H9 (cell line): ENCODE measurements around the gene NHSL2. TPM values are rescaled to one million over a fixed set of nuclear protein-coding genes. Genes with fewer than 3 reads are reported as not detected.

Experiments used
- DNase-seq: peaks from one replicate; pipeline ENCODE4 v3.0.0-alpha.2; 2017
- H2AFZ ChIP-seq: one replicate; pipeline ENCODE4 v1.6.1; 2013; ENCODE audit warnings: mild to moderate bottlenecking, low read length, control low read depth, moderate library complexity
- H2AK5ac ChIP-seq: 2 replicates; pipeline ENCODE4 v1.6.1; 2013; ENCODE audit warnings: low read length, control low read depth, mixed read lengths; ENCODE audit not compliant: insufficient read length
- H2BK120ac ChIP-seq: one replicate; pipeline ENCODE4 v1.6.1; 2013; ENCODE audit warnings: low read depth, mild to moderate bottlenecking, low read length, control low read depth, inconsistent platforms; ENCODE audit not compliant: poor library complexity, severe bottlenecking
- H2BK12ac ChIP-seq: 2 replicates; pipeline ENCODE4 v1.6.1; 2013; ENCODE audit warnings: low read length, control low read depth, mixed read lengths, low read depth; ENCODE audit not compliant: insufficient read length
- H2BK15ac ChIP-seq: 2 replicates; pipeline ENCODE4 v1.6.1; 2013; ENCODE audit warnings: low read depth, low read length, control low read depth
- H2BK20ac ChIP-seq: one replicate; pipeline ENCODE4 v1.6.1; 2013; ENCODE audit warnings: low read depth, mild to moderate bottlenecking, low read length, control low read depth, inconsistent platforms; ENCODE audit not compliant: poor library complexity, severe bottlenecking
- H2BK5ac ChIP-seq: 2 replicates; pipeline ENCODE4 v1.6.1; 2013; ENCODE audit warnings: low read length, control low read depth, mixed read lengths; ENCODE audit not compliant: insufficient read length
- H3K14ac ChIP-seq: 2 replicates; pipeline ENCODE4 v1.6.1; 2013; ENCODE audit warnings: low read length, control low read depth; ENCODE audit not compliant: insufficient read depth
- H3K18ac ChIP-seq: 2 replicates; pipeline ENCODE4 v1.6.1; 2013; ENCODE audit warnings: low read depth, mild to moderate bottlenecking, mixed read lengths, low read length, control low read depth; ENCODE audit not compliant: insufficient read length
- H3K23ac ChIP-seq: 2 replicates; pipeline ENCODE4 v1.6.1; 2013; ENCODE audit warnings: low read length, control low read depth, mixed read lengths, low read depth; ENCODE audit not compliant: insufficient read length
- H3K23me2 ChIP-seq: 2 replicates; pipeline ENCODE4 v1.6.1; 2013; ENCODE audit warnings: low read depth, mild to moderate bottlenecking, mixed read lengths, low read length, control low read depth; ENCODE audit not compliant: insufficient read length, poor library complexity, severe bottlenecking
- H3K27ac ChIP-seq: 2 replicates; pipeline ENCODE4 v1.5.1; 2013; ENCODE audit warnings: low read length, control low read depth, mixed read lengths, low read depth; ENCODE audit not compliant: insufficient read length
- H3K27me3 ChIP-seq: 2 replicates; pipeline ENCODE4 v1.6.1; 2013; ENCODE audit warnings: low read length, control low read depth, inconsistent platforms; ENCODE audit not compliant: insufficient read depth
- H3K4ac ChIP-seq: 2 replicates; pipeline ENCODE4 v1.6.1; 2013; ENCODE audit warnings: low read depth, mild to moderate bottlenecking, control low read depth, inconsistent platforms, low read length, moderate library complexity
- H3K4me1 ChIP-seq: 2 replicates; pipeline ENCODE4 v1.6.1; 2013; ENCODE audit warnings: low read length, control low read depth, inconsistent platforms; ENCODE audit not compliant: insufficient read depth
- H3K4me2 ChIP-seq: 2 replicates; pipeline ENCODE4 v1.6.1; 2013; ENCODE audit warnings: low read length, control low read depth, mixed read lengths; ENCODE audit not compliant: insufficient read length, insufficient read depth
- H3K56ac ChIP-seq: 2 replicates; pipeline ENCODE4 v1.6.1; 2013; ENCODE audit warnings: low read depth, mild to moderate bottlenecking, mixed read lengths, low read length, control low read depth; ENCODE audit not compliant: insufficient read length
- H3K79me1 ChIP-seq: 2 replicates; pipeline ENCODE4 v1.6.1; 2013; ENCODE audit warnings: low read depth, mild to moderate bottlenecking, moderate library complexity, low read length, control low read depth, inconsistent platforms; ENCODE audit not compliant: insufficient read depth, poor library complexity, severe bottlenecking
- H3K79me2 ChIP-seq: 2 replicates; pipeline ENCODE4 v1.6.1; 2013; ENCODE audit warnings: low read length, control low read depth, inconsistent platforms; ENCODE audit not compliant: insufficient read depth
- H3K9ac ChIP-seq: 2 replicates; pipeline ENCODE4 v1.6.1; 2013; ENCODE audit warnings: low read length, control low read depth, mixed read lengths; ENCODE audit not compliant: insufficient read length; ENCODE audit errors: extremely low read depth
- H3K9me3 ChIP-seq: one replicate; pipeline ENCODE4 v1.6.1; 2013; ENCODE audit warnings: low read depth, low read length, inconsistent platforms; ENCODE audit not compliant: control insufficient read depth
- H3T11ph ChIP-seq: one replicate; pipeline ENCODE4 v1.6.1; 2013; ENCODE audit warnings: mild to moderate bottlenecking, low read length, control low read depth, inconsistent platforms
- H4K20me1 ChIP-seq: one replicate; pipeline ENCODE4 v1.6.1; 2013; ENCODE audit not compliant: control insufficient read depth, insufficient read length, insufficient read depth
- H4K5ac ChIP-seq: 2 replicates; pipeline ENCODE4 v1.6.1; 2013; ENCODE audit warnings: low read depth, mild to moderate bottlenecking, mixed read lengths, low read length, control low read depth; ENCODE audit not compliant: insufficient read length
- H4K8ac ChIP-seq: replicated peaks from 2 replicates; pipeline ENCODE4 v1.6.1; 2013; ENCODE audit warnings: low read length, control low read depth, mixed read lengths, low read depth; ENCODE audit not compliant: insufficient read length
- H4K91ac ChIP-seq: 2 replicates; pipeline ENCODE4 v1.6.1; 2013; ENCODE audit warnings: low read depth, mild to moderate bottlenecking, moderate library complexity, mixed read lengths, low read length, control low read depth; ENCODE audit not compliant: insufficient read length
- H3K27ac Mint-ChIP-seq, 3 experiments: 2 replicates in 2 of 3; 3 replicates in 1 of 3; pipeline ENCODE4 v1.8.0; 2020 to 2021; ENCODE audit warnings: mixed read lengths in 3 of 3, mild to moderate bottlenecking in 1 of 3, moderate library complexity in 1 of 3
- H3K27me3 Mint-ChIP-seq: 2 replicates; pipeline ENCODE4 v1.8.0; 2021; ENCODE audit warnings: low read depth, mild to moderate bottlenecking, moderate library complexity, mixed read lengths
- H3K36me3 Mint-ChIP-seq, 3 experiments: 2 replicates in 2 of 3; 3 replicates in 1 of 3; pipeline ENCODE4 v1.8.0; 2020 to 2021; ENCODE audit warnings: low read depth in 3 of 3, mixed read lengths in 3 of 3; ENCODE audit not compliant: insufficient read depth in 1 of 3
- H3K4me1 Mint-ChIP-seq, 2 experiments: 2 replicates each; pipeline ENCODE4 v1.8.0; 2020; ENCODE audit warnings: mixed read lengths in 2 of 2
- H3K4me3 Mint-ChIP-seq, 2 experiments: 2 replicates in 1 of 2; 3 replicates in 1 of 2; pipeline ENCODE4 v1.8.0; 2020 to 2021; ENCODE audit warnings: mild to moderate bottlenecking in 2 of 2, mixed read lengths in 2 of 2, moderate library complexity in 1 of 2
- H3K9me3 Mint-ChIP-seq, 2 experiments: 2 replicates in 1 of 2; 3 replicates in 1 of 2; pipeline ENCODE4 v1.8.0; 2020; ENCODE audit warnings: mild to moderate bottlenecking in 2 of 2, mixed read lengths in 2 of 2, moderate library complexity in 1 of 2
- CTCF ChIP-seq: fragments of 200-600 bp; sonication (generic); conservative IDR thresholded peaks from 3 replicates; pipeline ENCODE4 v1.8.0; 2021; ENCODE audit warnings: antibody characterized with exemption, mild to moderate bottlenecking
- WGBS: extraction: QIAGEN DNeasy Blood & Tissue Kit; methylation state at CpG from one replicate; pipeline ENCODE4 v1.1.7; 2013; ENCODE audit warnings: missing lambda C conversion rate, low lambda C conversion rate, mixed read lengths; ENCODE audit not compliant: insufficient read length; ENCODE audit errors: extremely low coverage; 5-methylcytosine and 5-hydroxymethylcytosine counted together
- total RNA-seq: library from RNA; stranded (reverse); gene quantifications from 2 replicates; pipeline ENCODE4 v1.2.1, GENCODE V29; 2021

The NHSL2 gene
- total RNA-seq, 1 experiment from 2014 or later = 6.4 TPM

GRCh38 chrX:72094894-72095293, 184.2 kb downstream of the NHSL2 start:
- H3K9me3 Mint-ChIP-seq = peaks cover 61 to 69% of the 10 kb centered on the region in 2 experiments
- Histone ChIP-seq H4K5ac (no peak overlapping the region), H3K56ac (no peak overlapping the region), H3K27me3 (no peaks in the 10 kb centered on the region), H3K4ac (no peak overlapping the region), H2BK20ac (no peak overlapping the region), H3K4me1 (no peaks in the 10 kb centered on the region), H3T11ph (no peak overlapping the region), H3K4me2 (no peak overlapping the region), H3K27ac (no peak overlapping the region), H2AK5ac (no peak overlapping the region), H2AFZ (no peak overlapping the region), H2BK5ac (no peak overlapping the region), H4K8ac (no peak overlapping the region), H4K20me1 (no peaks in the 10 kb centered on the region), H3K14ac (no peak overlapping the region), H3K79me1 (no peaks in the 10 kb centered on the region), H2BK12ac (no peak overlapping the region), H2BK120ac (no peak overlapping the region), H3K79me2 (no peaks in the 10 kb centered on the region), H3K18ac (no peak overlapping the region), H4K91ac (no peak overlapping the region), H2BK15ac (no peak overlapping the region), H3K23me2 (no peaks in the 10 kb centered on the region), H3K23ac (no peak overlapping the region), H3K9me3 (peaks cover 24% of the 10 kb centered on the region), H3K9ac (no peak overlapping the region)
- H3K27me3 Mint-ChIP-seq = no peaks in the 10 kb centered on the region; the same call in 1 of the 2 replicates
- no peak for DNase-seq
- H3K36me3 Mint-ChIP-seq = peaks cover 5 to 9% (median 6%) of the 10 kb centered on the region in 3 experiments; a peak in 4 of 7 replicates
- TF ChIP-seq CTCF = no peak
- no CpG with 5 or more reads among the region's 4 CpGs for WGBS
- peaks cover 0 to 3% of the 10 kb centered on the region in 2 experiments; a peak in 2 of 4 replicates for H3K4me1 Mint-ChIP-seq
- no peak overlapping the region for H3K27ac Mint-ChIP-seq
- no peak overlapping the region for H3K4me3 Mint-ChIP-seq
